Activated CD8-positive, alpha-beta memory T cell treated with anti-CD3 and anti-CD28 coated beads, Interleukin-2, amount 50 U/mL, for 24 hours (primary cell): ENCODE measurements around the gene ULBP3.
"Not testable (repeated sequence)": the region's sequence is repeated elsewhere in the genome, so short reads cannot be mapped to it uniquely, and the experiment has no call there.

ENCODE experiments used
- DNase-seq: peaks from one replicate; pipeline ENCODE4 v3.0.0-alpha.2; 2020; ENCODE audit errors: extremely low read depth

ULBP3 gene

GRCh38 chr6:150016324-150017185 lies 52.4 kb downstream of the ULBP3 start:
- no peak for DNase-seq

GRCh38 chr6:150015281-150016001 lies 53.5 kb downstream of the ULBP3 start:
- DNase-seq = not testable (repeated sequence)

GRCh38 chr6:150014623-150015280 lies 54.2 kb downstream of the ULBP3 start:
- DNase-seq = not testable (repeated sequence)

DNA sequence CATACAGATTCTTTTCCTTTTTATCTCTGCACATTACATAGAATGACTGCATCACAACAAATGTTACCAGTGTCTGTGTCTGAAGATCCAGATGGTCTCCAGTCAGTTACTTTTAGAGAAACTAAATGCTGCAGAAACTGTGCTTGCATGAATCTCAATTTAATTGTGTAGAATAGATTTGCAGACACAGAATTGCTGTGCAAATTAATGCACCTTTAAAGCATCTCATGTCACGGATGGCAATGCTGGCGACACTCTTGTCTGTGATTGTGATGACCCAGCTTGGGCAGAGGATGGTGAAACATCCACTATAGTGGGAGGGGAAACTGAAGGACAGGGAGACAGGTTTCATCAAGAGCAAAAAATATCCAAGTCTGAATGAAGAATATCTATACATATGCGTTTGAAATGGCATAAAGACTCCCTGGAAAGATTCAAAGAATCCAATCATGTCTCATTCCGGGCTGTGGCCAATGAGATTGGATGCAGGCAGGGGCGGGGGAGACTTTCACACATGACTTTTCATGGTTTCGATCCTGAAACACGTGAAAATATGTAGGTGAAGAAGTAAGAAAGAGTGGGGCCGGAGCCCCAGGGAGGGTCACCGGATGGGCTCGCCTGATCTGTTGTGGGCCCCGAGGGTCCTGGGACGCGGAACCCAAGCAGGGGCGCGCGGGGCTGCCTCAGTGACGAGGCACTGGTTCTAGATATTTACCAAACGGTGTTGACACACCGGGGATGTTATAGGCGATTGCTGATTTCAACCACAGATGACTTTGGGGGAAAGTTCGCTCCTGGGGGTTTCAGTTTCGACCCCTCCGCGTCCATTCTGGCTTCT lies 54.9 kb downstream of the ULBP3 start:
- DNase-seq = not testable (repeated sequence)

DNA sequence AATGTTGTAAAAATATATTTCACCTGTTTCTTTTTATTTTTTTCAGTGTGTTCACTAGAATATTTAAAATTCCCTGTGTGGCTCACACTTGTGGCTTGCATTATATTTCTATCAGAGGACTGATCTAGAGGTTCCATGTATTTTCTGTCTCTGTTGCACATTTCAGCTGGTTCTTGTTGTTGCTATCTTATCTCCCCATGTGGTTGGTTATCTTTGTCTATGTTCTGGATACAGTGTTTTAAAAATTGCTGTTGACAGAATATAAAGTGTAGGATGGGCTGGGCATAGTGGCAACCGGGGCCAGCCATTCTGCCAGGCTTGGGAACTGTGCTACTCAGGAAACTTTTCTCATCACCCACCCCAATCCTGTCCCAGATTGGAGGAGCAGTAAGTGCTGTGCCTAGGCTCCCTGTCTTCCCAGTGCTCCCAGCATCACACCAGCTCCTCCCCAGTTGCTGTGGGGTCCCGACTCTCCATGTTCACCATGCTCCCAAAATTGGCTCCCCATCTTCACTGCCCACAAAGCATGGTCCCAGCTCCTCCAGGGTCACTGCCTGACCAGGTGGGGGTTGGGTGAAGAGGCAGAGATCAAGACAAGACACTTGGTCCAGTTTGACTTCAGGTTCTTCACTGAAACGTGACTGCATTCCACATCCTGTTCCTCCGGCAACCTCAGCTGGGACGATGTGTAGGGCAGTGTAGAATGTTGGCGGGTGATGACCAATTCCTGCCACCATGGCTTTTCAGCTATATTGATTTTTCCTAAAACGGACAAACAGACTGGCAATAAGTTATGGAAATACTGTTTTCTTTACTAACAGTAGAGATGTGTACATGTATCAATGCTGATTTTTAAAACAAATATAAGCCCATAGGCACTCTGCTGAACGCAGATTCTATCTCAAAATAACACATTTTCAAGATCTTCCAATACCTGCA lies 55.8 kb downstream of the ULBP3 start:
- DNase-seq = not testable (repeated sequence)
